ENCODE measurements around the gene DCLK1.

- TF ChIP-seq CTCF (IDR thresholded peaks at IDR 0.05) (no peak), EP300 (IDR thresholded peaks at IDR 0.05) (no peak), POLR2A (IDR thresholded peaks at IDR 0.05) (no peak), POLR2AphosphoS5 (IDR thresholded peaks at IDR 0.05) (no peak)
These were observed 2.9 kb upstream of the DCLK1 start for GRCh38 chr13:36133950-36134626.

Measured in suprapubic skin (tissue), 4 donors.